Dermis microvascular lymphatic vessel endothelial cell (primary cell): Measurements from ENCODE around the gene C16orf54. TPM values are rescaled to one million over a fixed set of nuclear protein-coding genes. Genes with fewer than 3 reads are reported as not detected.
"Not testable (repeated sequence)": the region's sequence is repeated elsewhere in the genome, so short reads cannot be mapped to it uniquely, and the experiment has no call there.

Experiments
- DNase-seq, 2 donors: peaks; one replicate each; pipeline versions ENCODE4 v3.0.0 to v3.0.0-alpha.2; 2010; ENCODE audit warnings: low read depth in 2 of 2
- total RNA-seq: library from RNA; depleted of rRNA; stranded (reverse); fragments of >200 nt; gene quantifications from 2 replicates; pipeline ENCODE4 v1.2.1, GENCODE V29; 2014

Gene C16orf54
- total RNA-seq, 1 donor from 2014 or later: not detected

- not testable (repeated sequence) for DNase-seq
Observed at GRCh38 chr16:29740630-29741015, 5.2 kb downstream of the C16orf54 start.

DNA sequence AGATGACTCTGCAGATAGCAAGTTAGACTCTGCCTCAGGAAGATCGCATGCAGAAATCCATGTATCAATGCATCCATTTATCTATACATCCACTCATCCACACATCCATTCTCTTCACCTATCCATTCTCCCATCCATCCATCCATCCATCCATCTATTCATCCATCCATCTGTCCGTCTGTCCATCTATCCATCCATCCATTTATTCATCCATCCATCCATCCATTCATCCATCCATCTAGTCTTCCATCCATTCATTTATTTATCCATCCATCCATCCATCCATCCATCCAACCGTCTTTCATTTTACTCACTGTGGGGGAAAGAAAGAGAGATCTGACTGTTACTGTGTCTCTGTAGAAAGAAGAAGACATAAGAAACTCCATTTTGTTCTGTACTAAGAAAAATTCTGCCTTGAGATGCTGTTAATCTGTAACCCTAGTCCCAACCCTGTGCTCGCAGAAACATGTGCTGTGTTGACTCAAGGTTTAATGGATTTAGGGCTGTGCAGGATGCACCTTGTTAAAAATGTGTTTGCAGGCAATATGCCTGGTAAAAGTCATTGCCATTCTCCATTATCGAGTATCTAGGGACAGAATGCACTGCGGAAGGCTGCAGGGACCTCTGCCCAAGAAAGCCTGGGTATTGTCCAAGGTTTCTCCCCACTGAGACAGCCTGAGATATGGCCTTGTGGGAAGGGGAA lies 5.7 kb downstream of the C16orf54 start:
- DNase-seq: not testable (repeated sequence)

DNA sequence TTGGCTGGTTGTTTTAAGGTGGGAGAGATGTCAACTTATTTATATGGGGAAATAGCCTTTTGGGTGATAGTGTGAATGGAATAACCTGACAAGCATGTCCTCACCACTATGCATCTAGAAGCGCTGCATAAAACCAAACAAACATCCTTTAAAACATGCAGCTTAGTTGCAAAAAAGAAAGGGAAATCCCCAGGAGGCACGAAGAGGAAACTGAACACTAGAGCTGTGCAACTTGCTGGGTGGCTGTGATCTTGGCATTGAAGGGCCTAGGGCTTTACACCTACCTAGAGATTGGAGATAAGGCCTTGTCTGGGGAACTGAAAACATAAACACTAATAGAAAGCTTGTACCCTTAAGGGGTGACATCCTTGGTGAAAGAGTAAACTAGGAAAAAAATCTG lies 7.3 kb downstream of the C16orf54 start:
- no peak for DNase-seq

DNA sequence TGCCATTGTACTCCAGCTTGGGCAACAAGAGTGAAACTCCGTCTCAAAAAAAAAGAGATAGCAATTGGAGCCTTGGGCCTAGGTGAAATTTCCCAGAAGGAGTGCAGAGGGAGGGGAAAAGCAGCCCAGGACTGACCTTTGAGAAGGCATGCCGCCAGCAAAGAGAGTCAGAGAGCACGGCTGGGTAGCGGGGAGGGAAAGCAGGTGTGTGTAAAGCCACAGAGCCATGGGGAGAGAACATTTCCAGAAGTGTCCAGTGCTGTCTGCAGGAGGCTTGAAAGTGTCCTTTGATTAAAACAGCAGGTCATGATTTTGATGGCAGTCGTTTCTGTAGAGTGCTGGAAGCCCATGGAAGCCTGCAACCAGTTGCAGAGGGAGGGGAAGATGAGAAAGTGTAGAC lies 8.1 kb downstream of the C16orf54 start:
- DNase-seq: no peak

- DNase-seq: no peak
Observed at GRCh38 chr16:29736764-29737163, 9.0 kb downstream of the C16orf54 start.

DNA sequence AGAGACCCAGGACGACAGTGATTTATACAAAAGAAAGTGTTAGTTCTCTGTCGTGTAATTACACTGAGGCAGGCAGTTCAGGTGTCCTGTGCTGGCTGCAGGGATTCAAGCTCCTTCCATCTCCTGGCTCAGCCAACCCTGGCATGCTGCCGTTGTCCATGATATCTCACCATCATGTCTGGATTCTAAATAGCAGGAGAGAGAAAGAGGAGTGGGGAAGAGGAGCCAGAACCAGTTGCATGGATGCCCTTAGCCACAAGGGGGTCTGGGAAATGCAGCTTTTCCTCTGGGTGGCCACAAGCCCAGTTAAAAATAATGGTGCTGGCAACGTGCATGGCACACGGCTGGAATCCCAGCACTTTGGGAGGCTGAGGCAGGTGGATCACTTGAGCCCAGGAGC lies 9.7 kb downstream of the C16orf54 start:
- no peak for DNase-seq

DNA sequence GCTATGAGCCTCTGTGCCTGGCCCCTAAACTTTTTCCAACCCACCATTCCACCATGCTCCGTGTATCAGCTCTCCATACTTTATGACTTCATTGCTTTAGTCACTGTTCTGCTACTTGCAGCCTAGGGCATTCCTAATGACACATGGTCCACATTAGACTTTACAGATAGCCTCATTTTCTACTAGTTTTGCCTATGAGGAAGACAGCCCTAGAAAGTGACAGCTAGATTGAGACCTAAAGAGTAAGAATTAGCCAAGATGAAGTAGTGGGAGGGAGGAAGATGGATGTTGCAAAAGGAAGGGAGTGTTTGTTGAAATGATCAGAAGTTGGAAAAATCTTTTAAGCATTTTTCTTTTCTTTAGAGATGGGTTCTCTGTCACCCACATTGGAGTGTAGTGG lies 11.0 kb downstream of the C16orf54 start:
- DNase-seq: no peak

GRCh38 chr16:29731768-29732601 lies 13.8 kb downstream of the C16orf54 start:
- DNase-seq: not testable (repeated sequence)

DNA sequence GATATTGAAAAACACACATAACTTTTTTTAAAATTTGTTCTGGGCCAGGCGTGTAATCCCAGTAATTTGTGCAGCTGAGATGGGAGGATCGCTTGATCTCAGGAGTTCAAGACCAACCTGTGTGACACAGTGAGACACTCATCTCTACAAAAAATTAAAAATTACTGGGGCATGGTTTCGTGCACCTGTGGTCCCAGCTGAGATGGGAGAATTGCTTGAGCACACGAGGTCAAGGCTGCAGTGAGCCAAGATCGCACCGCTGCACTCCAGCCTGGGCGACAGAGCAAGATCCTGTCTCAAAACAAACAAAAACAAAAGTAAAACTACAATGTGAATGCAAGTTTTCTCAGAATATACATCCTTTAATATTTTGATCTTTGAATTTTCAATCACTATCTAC lies 15.1 kb downstream of the C16orf54 start:
- no peak for DNase-seq

DNA sequence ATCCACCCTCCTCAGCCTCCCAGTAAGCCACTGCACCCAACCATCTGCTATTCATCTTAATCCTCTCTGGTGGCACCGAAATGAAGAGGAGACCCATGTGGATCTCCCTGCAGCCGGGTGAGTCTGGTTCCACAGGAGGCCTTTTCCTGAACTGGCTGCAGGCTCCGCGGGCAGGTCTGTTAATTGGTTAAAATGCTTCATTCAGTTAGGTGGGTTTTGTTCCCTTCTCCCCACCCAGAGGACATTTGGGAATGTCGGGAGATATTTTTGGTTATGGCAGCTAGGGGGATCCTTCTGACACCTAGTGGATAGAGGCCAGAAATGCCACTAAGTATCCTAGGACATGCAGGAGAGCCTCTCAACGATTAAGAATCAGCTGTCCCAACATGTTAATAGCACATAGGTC lies 16.7 kb downstream of the C16orf54 start:
- DNase-seq: peak; percentile 27 to 51

GRCh38 chr16:29727452-29727851 lies 18.3 kb downstream of the C16orf54 start:
- DNase-seq: no peak

GRCh38 chr16:29726845-29727377 lies 18.9 kb downstream of the C16orf54 start:
- DNase-seq: no peak

DNA sequence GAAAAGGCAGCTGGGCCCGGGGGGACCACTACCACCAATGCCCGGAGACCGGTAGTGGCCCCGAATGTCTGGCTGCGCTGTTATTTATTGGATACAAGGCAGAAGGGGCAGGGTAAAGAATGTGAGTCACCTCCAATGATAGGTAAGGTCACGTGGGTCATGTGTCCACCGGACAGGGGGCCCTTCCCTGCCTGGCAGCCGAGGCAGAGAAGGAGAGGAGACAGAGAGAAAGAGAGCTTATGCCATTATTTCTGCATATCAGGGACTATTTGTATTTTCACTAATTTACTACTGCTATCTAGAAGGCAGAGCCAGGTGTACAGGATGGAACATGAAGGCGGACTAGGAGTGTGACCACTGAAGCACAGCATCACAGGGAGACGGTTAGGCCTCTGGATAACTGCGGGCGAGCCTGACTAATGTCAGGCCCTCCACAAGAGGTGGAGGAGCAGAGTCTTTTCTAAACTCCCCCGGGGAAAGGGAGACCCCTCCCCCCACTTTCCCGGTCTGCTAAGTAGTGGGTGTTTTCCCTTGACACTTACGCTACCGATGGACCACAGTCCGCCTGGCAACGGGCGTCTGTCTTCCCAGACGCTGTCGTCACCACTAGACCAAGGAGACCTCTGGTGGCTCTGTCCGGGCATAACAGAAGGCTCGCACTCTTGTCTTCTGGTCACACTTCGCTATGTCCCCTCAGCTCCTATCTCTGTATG lies 24.5 kb downstream of the C16orf54 start:
- peak in 1 of 2 donors; percentile 63 for DNase-seq

- no peak for DNase-seq
Observed at GRCh38 chr16:29720703-29721102, 25.1 kb downstream of the C16orf54 start.

- no peak for DNase-seq
Observed at GRCh38 chr16:29719063-29719462, 26.7 kb downstream of the C16orf54 start.

DNA sequence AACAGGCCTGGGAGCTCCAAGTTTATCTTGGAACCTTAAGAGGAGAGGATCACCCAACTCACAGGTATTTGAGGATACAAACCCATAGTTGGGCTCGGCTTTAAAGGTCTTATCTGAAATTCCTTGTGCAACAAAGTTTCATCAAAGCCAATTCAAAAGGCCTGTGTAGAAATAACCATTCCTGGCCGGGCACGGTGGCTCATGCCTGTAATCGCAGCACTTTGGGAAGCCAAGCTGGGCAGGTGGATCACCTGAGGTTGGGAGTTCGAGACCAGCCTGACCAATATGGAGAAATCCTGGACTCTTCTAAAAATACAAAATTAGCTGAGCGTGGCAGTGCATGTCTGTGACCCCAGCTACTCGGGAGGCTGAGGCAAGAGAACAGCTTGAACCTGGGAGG lies 28.7 kb downstream of the C16orf54 start:
- no peak for DNase-seq

DNA sequence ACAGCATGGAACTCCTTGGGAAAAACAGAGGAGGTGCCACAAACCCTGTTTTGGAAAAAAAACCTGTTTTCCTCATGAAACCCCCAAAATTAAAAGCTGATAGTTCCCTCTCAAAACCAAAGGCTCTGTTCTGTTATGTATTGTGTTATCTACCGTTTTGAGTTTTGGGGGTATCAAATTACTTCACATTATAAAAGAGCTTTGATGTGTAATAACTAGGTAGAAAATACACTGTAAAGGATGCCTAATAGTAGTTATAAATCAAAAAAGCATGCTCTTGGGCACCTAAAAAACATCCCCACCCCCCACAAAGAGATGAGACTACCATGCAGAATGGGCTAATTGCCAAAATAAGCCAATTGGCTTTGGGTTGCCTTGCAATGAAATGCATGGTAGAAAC lies 30.8 kb downstream of the C16orf54 start:
- DNase-seq: no peak

- DNase-seq: no peak
Observed at GRCh38 chr16:29714396-29714795, 31.4 kb downstream of the C16orf54 start.

GRCh38 chr16:29712809-29713208 lies 33.0 kb downstream of the C16orf54 start:
- no peak for DNase-seq

- DNase-seq: peak; percentile 37 to 64
Observed at GRCh38 chr16:29710227-29711219, 35.3 kb downstream of the C16orf54 start.

DNA sequence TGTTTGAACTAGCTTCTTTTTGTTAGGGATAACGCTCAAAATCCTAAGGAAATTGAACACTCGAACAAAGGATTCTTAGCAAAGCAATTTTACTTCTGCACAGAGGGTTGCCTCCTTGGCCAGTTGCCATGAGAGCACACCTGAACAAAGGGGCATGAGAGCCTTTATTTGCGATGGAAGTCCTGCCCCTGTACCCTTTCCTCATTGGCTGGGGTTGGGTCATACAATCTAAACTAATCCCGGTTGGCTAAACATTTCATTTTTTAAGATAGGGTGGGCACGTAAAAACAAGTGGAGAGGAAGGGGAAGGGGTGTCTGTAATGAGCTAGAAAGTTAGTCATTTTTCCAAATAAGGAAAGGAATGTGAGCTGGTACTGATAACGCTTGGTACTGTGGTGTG lies 36.1 kb downstream of the C16orf54 start:
- DNase-seq: not testable (repeated sequence)
